Caco-2 (cell line): ENCODE results near the gene CABP7. TPM values are rescaled to one million over a fixed set of nuclear protein-coding genes. Genes with fewer than 3 reads are reported as not detected.

Experiments
- Bru-seq: library from RNA; stranded (reverse); fragments of 400-500 nt; gene quantifications from one replicate; lab custom pipeline; 2021; lab: Mats Ljungman, UMichigan
- BruChase-seq, 2 experiments: library from RNA; stranded (reverse); fragments of 400-500 nt; gene quantifications; one replicate each; lab custom pipeline; 2021; lab: Mats Ljungman, UMichigan
- BruUV-seq: library from RNA; stranded (reverse); fragments of 400-500 nt; replicated peaks from 2 replicates; lab custom pipeline; 2021; lab: Mats Ljungman, UMichigan
- CTCF ChIA-PET: fragments of 300-600 bp; sonication (Branson Sonifier 250); formaldehyde crosslinking; loops from one replicate; lab custom pipeline; 2022; ENCODE audit warnings: antibody characterized with exemption; lab: Charles Lee
- POLR2A ChIA-PET: fragments of 300-600 bp; sonication (Branson Sonifier 250); formaldehyde crosslinking; loops from one replicate; lab custom pipeline; 2022; ENCODE audit warnings: antibody characterized with exemption; lab: Charles Lee
- DNase-seq, 2 experiments: peaks; one replicate each; pipeline versions ENCODE4 v3.0.0 to v3.0.0-alpha.2; 2020 to 2022
- H3K27me3 ChIP-seq: replicated peaks from 2 replicates; pipeline ENCODE4 v1.6.0; 2011; ENCODE audit warnings: low read length; ENCODE audit not compliant: control insufficient read depth, insufficient read depth
- H3K36me3 ChIP-seq: 2 replicates; pipeline ENCODE4 v1.5.1; 2011; ENCODE audit warnings: low read length; ENCODE audit not compliant: control insufficient read depth, insufficient read depth
- H3K4me1 ChIP-seq: fragments of 250-450 bp; sonication (Bioruptor Pico); 2 replicates; pipeline ENCODE4 v1.5.1; 2020; ENCODE audit warnings: mild to moderate bottlenecking
- H3K4me3 ChIP-seq: 2 replicates; pipeline ENCODE4 v1.5.1; 2011; ENCODE audit warnings: low read depth, mild to moderate bottlenecking, control low read depth, low read length
- H3K9me3 ChIP-seq: fragments of 250-450 bp; sonication (Bioruptor Pico); 2 replicates; pipeline ENCODE4 v1.5.1; 2020; ENCODE audit warnings: mild to moderate bottlenecking, moderate library complexity
- H3K27ac Mint-ChIP-seq: one replicate; pipeline ENCODE4 v1.8.0; 2022; ENCODE audit warnings: mixed read lengths; ENCODE audit not compliant: unreplicated experiment
- H3K27me3 Mint-ChIP-seq: one replicate; pipeline ENCODE4 v1.8.0; 2022; ENCODE audit warnings: mixed read lengths; ENCODE audit not compliant: insufficient read depth, unreplicated experiment
- H3K36me3 Mint-ChIP-seq: one replicate; pipeline ENCODE4 v1.8.0; 2022; ENCODE audit warnings: mild to moderate bottlenecking, mixed read lengths; ENCODE audit not compliant: insufficient read depth, unreplicated experiment
- H3K4me1 Mint-ChIP-seq: one replicate; pipeline ENCODE4 v1.8.0; 2022; ENCODE audit warnings: low read depth, mixed read lengths; ENCODE audit not compliant: unreplicated experiment
- H3K4me3 Mint-ChIP-seq: one replicate; pipeline ENCODE4 v1.8.0; 2022; ENCODE audit warnings: mild to moderate bottlenecking, moderate library complexity, mixed read lengths; ENCODE audit not compliant: unreplicated experiment
- H3K9me3 Mint-ChIP-seq: one replicate; pipeline ENCODE4 v1.8.0; 2022; ENCODE audit warnings: mixed read lengths; ENCODE audit not compliant: unreplicated experiment
- intact Hi-C: fragments of 100-400 bp; cut with micrococcal nuclease; formaldehyde crosslinking; loops from one replicate; pipeline ENCODE4 v1.10.0; 2022; ENCODE audit not compliant: unreplicated experiment
- long read RNA-seq: library from polyadenylated mRNA; stranded (forward); transcript quantifications from one replicate; pipeline ENCODE4 v2.0.0, GENCODE V29; 2022
- total RNA-seq: library from RNA; stranded (reverse); gene quantifications from 2 replicates; pipeline ENCODE4 v1.2.3, GENCODE V29; 2022
- TF ChIP-seq, protein P1 (sequence below), 2 experiments: fragments of 200-600 bp in 1 of 2; IDR thresholded peaks; 1 replicate in 1 of 2; 2 replicates in 1 of 2; pipeline versions ENCODE4 v1.5.1 to v1.8.0; 2011 to 2022; ENCODE audit warnings: antibody characterized with exemption in 1 of 2, control low read depth in 1 of 2, inconsistent platforms in 1 of 2, low read depth in 1 of 2, low read length in 1 of 2, mild to moderate bottlenecking in 1 of 2, moderate library complexity in 1 of 2; ENCODE audit not compliant: insufficient read depth in 1 of 2, severe bottlenecking in 1 of 2, unreplicated experiment in 1 of 2

The CABP7 gene
- not detected in 2 replicates for total RNA-seq
- Bru-seq, nascent RNA, result not detected
- percentile 5 among the genes with signal in this experiment for BruChase-seq, experiment 1, labeled RNA remaining after a 2-hour chase
- percentile 7 among the genes with signal in this experiment for BruChase-seq, experiment 2, labeled RNA remaining after a 6-hour chase
- long read RNA-seq, partial matches to known transcripts, result 0 of 13 reads
- long read RNA-seq, other reads (novel, unspliced or antisense), result 13 of 13 reads

DNA sequence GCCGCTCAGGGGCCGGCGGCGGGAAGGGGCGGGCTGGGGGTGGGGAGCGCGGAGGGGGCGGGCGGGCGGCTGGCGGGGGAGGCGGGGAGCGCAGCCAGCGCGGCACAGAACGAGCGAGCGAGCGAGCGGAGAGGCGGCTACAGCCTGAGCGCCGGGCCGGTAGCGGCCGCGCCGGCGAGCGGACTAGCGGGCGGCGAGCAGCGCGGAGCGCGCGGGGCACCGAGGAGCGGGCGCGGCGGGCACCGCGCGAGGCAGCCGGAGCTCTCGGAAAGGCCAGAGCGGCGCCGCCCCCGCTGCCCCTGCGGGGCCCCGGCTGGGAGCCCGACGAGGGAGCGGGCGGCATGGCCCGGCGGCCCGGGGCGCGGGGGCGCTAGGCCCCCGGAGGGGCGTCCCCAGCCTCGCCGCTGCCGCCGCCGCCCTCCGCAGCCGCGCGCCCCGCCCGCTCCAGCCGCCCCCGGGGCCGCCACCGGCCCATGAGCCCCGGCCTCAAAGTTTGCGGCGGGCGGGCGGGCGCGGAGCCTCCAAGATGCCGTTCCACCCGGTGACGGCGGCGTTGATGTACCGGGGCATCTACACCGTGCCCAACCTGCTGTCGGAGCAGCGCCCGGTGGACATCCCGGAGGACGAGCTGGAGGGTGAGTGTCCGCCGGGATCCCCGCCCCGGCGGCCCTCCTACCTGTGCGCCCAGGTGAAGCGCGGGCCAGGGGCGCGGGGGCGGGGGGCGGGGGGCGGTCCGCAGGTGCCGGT lies at the start of gene CABP7:
Gene CABP7, plus strand, starts transcription at position 105 of the 747 bp plus-strand sequence. Its CDS starts 422 bp downstream, at position 527.
- ChIA-PET CTCF (no interaction called here), POLR2A (no interaction called here)
- peak within 1 kb of the TSS; percentile 14 for H3K4me3 ChIP-seq
- H3K9me3 Mint-ChIP-seq, result no peaks in the 10 kb centered on the region
- no peaks in the 10 kb centered on the region for H3K4me1 Mint-ChIP-seq
- intact Hi-C loops, result no loop called here
- peaks cover 16% of the 10 kb centered on the region for H3K27me3 Mint-ChIP-seq
- H3K36me3 Mint-ChIP-seq, result no peaks in the 10 kb centered on the region
- no peaks in the 10 kb centered on the region; the same call in 1 of the 2 replicates for H3K27me3 ChIP-seq
- no TSS peak for BruUV-seq
- TF ChIP-seq, protein P1, sequence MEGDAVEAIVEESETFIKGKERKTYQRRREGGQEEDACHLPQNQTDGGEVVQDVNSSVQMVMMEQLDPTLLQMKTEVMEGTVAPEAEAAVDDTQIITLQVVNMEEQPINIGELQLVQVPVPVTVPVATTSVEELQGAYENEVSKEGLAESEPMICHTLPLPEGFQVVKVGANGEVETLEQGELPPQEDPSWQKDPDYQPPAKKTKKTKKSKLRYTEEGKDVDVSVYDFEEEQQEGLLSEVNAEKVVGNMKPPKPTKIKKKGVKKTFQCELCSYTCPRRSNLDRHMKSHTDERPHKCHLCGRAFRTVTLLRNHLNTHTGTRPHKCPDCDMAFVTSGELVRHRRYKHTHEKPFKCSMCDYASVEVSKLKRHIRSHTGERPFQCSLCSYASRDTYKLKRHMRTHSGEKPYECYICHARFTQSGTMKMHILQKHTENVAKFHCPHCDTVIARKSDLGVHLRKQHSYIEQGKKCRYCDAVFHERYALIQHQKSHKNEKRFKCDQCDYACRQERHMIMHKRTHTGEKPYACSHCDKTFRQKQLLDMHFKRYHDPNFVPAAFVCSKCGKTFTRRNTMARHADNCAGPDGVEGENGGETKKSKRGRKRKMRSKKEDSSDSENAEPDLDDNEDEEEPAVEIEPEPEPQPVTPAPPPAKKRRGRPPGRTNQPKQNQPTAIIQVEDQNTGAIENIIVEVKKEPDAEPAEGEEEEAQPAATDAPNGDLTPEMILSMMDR (IDR thresholded peaks at IDR 0.05; ENCODE audit: insufficient read depth in 1 of 2, low read depth in 1 of 2, low read length in 1 of 2, severe bottlenecking in 1 of 2, unreplicated experiment in 1 of 2), result no peak
- no peaks in the 10 kb centered on the region for H3K9me3 ChIP-seq
- no peaks in the 10 kb centered on the region for H3K36me3 ChIP-seq
- H3K4me3 Mint-ChIP-seq, result peak within 1 kb of the TSS; percentile 51
- no peaks in the 10 kb centered on the region for H3K4me1 ChIP-seq
- H3K27ac Mint-ChIP-seq, result no peak within 1 kb of the TSS
- DNase-seq, result no peak

DNA sequence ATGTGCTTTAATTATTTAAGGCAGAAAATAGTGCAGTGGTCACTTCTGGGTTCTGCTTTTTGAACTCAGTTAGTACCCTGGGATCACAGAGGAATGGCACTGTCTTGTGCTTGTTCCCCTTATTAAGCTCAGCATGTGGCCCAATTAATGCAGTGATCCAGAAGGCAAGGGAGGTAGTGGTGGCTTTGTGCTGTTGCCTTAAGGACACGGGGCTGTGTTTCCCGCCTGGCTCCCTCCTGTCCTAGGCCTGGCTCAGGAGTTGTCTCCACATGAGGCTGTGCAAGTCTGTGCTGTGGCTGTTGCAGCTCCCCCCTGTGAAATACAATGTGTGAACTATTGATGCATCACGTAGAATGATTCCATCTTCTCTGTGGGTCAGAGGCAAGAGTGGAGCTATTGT lies 49.2 kb upstream of the CABP7 start:
- Histone ChIP-seq H3K9me3 (no peaks in the 10 kb centered on the region), H3K27me3 (no peaks in the 10 kb centered on the region), H3K4me1 (no peaks in the 10 kb centered on the region), H3K36me3 (peaks cover 1% of the 10 kb centered on the region), H3K4me3 (no peak overlapping the region)
- no peak overlapping the region for H3K27ac Mint-ChIP-seq
- no peak for DNase-seq
- H3K9me3 Mint-ChIP-seq, result no peaks in the 10 kb centered on the region
- H3K4me3 Mint-ChIP-seq, result no peak overlapping the region
- H3K27me3 Mint-ChIP-seq, result no peaks in the 10 kb centered on the region
- CTCF ChIA-PET, result no interaction called here
- TF ChIP-seq, protein P1 (IDR thresholded peaks at IDR 0.05; ENCODE audit: insufficient read depth in 1 of 2, low read depth in 1 of 2, low read length in 1 of 2, severe bottlenecking in 1 of 2, unreplicated experiment in 1 of 2), result no peak
- no peaks in the 10 kb centered on the region for H3K4me1 Mint-ChIP-seq
- intact Hi-C loops, result no loop called here
- no TSS peak for BruUV-seq
- H3K36me3 Mint-ChIP-seq, result peaks cover 16% of the 10 kb centered on the region
- POLR2A ChIA-PET, result no interaction called here

DNA sequence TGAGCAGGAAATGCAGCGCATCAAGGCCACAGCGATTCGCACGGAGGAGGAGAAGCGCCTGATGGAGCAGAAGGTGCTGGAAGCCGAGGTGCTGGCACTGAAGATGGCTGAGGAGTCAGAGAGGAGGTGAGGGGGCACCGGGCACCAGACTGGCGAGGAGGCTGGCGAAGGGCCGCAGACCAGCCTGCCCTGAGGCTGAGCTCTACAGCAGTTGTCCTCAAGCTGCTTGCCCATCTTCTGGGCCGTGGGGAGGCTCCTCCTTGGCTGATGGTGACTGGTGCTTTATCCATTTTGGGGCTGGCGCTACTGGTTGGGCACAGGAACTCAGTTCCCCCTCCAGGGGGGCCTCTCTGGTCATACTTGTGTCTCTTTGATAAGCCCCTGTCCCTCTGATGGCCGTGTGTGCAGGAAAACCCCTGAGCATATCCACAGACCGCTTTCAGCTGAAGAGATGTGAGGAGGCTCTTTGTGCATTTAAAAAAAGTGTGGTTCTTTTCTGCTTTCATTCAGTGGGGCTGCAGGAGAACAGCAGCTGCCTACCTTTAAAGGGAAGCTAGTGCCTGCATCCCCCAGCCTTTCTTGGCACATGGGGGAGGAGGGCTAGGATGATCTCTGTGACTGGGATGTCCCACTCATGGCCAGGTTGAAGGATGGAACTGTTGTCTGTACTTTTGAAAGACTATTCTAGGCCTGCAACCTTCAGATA lies 46.3 kb upstream of the CABP7 start:
- Histone ChIP-seq H3K4me3 (no peak overlapping the region), H3K27me3 (no peaks in the 10 kb centered on the region), H3K9me3 (no peaks in the 10 kb centered on the region), H3K36me3 (peaks cover 3% of the 10 kb centered on the region; the same call in 1 of the 2 replicates), H3K4me1 (no peaks in the 10 kb centered on the region)
- Mint-ChIP-seq H3K27ac (no peak overlapping the region), H3K27me3 (no peaks in the 10 kb centered on the region), H3K9me3 (no peaks in the 10 kb centered on the region), H3K4me3 (no peak overlapping the region), H3K4me1 (no peaks in the 10 kb centered on the region), H3K36me3 (peaks cover 36% of the 10 kb centered on the region)
- no peak for DNase-seq
- ChIA-PET CTCF (interaction anchor here (0.5 kb wide), 1 partner anchor 179 kb away, joined by 3 read pairs; no protein-coding TSS in a partner anchor), POLR2A (no interaction called here)
- intact Hi-C loops, result no loop called here
- TF ChIP-seq, protein P1 (IDR thresholded peaks at IDR 0.05; ENCODE audit: insufficient read depth in 1 of 2, low read depth in 1 of 2, low read length in 1 of 2, severe bottlenecking in 1 of 2, unreplicated experiment in 1 of 2), result no peak
- BruUV-seq, result no TSS peak
